Measurements from ENCODE around the gene DCC. TPM values are rescaled to one million over a fixed set of nuclear protein-coding genes. Genes with fewer than 3 reads are reported as not detected.

Gene DCC, protein sequence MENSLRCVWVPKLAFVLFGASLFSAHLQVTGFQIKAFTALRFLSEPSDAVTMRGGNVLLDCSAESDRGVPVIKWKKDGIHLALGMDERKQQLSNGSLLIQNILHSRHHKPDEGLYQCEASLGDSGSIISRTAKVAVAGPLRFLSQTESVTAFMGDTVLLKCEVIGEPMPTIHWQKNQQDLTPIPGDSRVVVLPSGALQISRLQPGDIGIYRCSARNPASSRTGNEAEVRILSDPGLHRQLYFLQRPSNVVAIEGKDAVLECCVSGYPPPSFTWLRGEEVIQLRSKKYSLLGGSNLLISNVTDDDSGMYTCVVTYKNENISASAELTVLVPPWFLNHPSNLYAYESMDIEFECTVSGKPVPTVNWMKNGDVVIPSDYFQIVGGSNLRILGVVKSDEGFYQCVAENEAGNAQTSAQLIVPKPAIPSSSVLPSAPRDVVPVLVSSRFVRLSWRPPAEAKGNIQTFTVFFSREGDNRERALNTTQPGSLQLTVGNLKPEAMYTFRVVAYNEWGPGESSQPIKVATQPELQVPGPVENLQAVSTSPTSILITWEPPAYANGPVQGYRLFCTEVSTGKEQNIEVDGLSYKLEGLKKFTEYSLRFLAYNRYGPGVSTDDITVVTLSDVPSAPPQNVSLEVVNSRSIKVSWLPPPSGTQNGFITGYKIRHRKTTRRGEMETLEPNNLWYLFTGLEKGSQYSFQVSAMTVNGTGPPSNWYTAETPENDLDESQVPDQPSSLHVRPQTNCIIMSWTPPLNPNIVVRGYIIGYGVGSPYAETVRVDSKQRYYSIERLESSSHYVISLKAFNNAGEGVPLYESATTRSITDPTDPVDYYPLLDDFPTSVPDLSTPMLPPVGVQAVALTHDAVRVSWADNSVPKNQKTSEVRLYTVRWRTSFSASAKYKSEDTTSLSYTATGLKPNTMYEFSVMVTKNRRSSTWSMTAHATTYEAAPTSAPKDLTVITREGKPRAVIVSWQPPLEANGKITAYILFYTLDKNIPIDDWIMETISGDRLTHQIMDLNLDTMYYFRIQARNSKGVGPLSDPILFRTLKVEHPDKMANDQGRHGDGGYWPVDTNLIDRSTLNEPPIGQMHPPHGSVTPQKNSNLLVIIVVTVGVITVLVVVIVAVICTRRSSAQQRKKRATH (N-terminal part only)
- total RNA-seq (not detected), total RNA-seq (0 to 0.24 (median 0) reads per million in 172 experiments)
- not detected for polyA plus RNA-seq (2013, experiment 1 of 2)
- under 0.01 TPM for polyA plus RNA-seq (2013, experiment 2 of 2)

DNA sequence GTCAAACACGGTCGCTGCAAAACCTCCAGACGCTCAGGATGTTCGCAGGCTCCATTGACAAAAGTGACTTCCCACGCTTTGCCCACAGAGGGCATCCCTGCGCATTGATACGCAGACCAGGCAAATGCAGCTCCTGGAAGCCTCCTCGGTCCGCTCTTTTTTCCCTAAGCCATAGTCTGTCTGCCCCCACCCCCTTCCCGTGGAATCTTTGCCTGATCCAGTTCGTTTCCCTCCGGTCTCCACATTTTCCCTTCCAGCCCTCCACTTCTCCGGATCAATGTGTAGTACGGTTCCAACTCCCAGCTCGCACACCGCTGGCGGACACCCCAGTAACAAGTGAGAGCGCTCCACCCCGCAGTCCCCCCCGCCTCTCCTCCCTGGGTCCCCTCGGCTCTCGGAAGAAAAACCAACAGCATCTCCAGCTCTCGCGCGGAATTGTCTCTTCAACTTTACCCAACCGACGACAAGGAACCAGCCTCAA is at the start of gene DCC:
Gene DCC, plus strand, starts transcription at position 307 of the 481 bp plus-strand sequence. CDS start 591 bp downstream, outside the sequence.
- H3K4me3 Mint-ChIP-seq = no peak within 1 kb of the TSS
- H3K4me1 Mint-ChIP-seq (ENCODE audit: low read depth) = no peaks in the 10 kb centered on the region
- H3K36me3 Mint-ChIP-seq (ENCODE audit: low read depth) = no peaks in the 10 kb centered on the region
- H3K9me3 ChIP-seq (ENCODE audit: control insufficient read depth in 1 of 2, insufficient read depth in 1 of 2, low read length in 2 of 2) = peaks cover 0 to 24% of the 10 kb centered on the region in 2 experiments
- H3K27ac Mint-ChIP-seq = no peak within 1 kb of the TSS
- CTCF ChIA-PET = no interaction called here
- H3K36me3 ChIP-seq (ENCODE audit: insufficient read depth, low read length) = no peaks in the 10 kb centered on the region
- no peak for ATAC-seq (ENCODE audit: poor library complexity)
- peaks cover 49% of the 10 kb centered on the region for H3K27me3 Mint-ChIP-seq
- H3K27ac ChIP-seq (ENCODE audit: low read depth in 1 of 2, low read length in 2 of 2) = no peak within 1 kb of the TSS
- POLR2A ChIA-PET = no interaction called here
- intact Hi-C loops (cut with DNase I, micrococcal nuclease) = no loop called here
- DNase-seq = no peak
- H3K27me3 ChIP-seq (ENCODE audit: control insufficient read depth in 1 of 2, insufficient read depth in 2 of 2, low read length in 2 of 2) = peaks cover 29 to 32% of the 10 kb centered on the region in 2 experiments
- peaks cover 3% of the 10 kb centered on the region for H3K9me3 Mint-ChIP-seq
- H3K4me1 ChIP-seq (ENCODE audit: insufficient read depth, low read length) = no peaks in the 10 kb centered on the region
- TF ChIP-seq, protein P1, sequence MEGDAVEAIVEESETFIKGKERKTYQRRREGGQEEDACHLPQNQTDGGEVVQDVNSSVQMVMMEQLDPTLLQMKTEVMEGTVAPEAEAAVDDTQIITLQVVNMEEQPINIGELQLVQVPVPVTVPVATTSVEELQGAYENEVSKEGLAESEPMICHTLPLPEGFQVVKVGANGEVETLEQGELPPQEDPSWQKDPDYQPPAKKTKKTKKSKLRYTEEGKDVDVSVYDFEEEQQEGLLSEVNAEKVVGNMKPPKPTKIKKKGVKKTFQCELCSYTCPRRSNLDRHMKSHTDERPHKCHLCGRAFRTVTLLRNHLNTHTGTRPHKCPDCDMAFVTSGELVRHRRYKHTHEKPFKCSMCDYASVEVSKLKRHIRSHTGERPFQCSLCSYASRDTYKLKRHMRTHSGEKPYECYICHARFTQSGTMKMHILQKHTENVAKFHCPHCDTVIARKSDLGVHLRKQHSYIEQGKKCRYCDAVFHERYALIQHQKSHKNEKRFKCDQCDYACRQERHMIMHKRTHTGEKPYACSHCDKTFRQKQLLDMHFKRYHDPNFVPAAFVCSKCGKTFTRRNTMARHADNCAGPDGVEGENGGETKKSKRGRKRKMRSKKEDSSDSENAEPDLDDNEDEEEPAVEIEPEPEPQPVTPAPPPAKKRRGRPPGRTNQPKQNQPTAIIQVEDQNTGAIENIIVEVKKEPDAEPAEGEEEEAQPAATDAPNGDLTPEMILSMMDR (IDR thresholded peaks at IDR 0.05) = no peak
- H3K4me3 ChIP-seq (ENCODE audit: low read length) = no peak within 1 kb of the TSS

DNA sequence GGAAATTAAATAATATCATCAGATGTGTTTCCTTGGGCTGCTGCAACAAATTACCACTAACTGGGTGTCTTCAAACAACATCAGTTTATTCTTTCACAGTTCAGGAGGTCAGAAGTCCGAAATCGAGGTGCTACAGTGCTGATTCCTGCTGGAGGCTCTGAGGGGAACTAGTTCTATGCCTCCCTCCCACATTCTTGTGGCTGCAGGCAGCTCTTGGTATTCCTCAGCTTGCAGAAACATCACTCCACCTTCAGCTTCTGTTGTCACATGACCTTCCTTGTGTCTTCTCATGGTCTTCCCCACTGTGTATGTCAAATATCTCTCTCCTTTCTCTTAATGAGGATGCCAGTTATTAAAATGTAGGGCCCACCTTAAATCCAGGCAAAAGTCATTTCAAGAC is 29.3 kb upstream of the DCC start:
- ATAC-seq (ENCODE audit: poor library complexity) (no peak), DNase-seq (no peak)
- Histone ChIP-seq H3K4me3 (ENCODE audit: low read length) (no peak overlapping the region), H3K36me3 (ENCODE audit: insufficient read depth, low read length) (no peaks in the 10 kb centered on the region), H3K4me1 (ENCODE audit: insufficient read depth, low read length) (no peaks in the 10 kb centered on the region), H3K9me3 (ENCODE audit: control insufficient read depth in 1 of 2, insufficient read depth in 1 of 2, low read length in 2 of 2) (no peaks in the 10 kb centered on the region), H3K27ac (ENCODE audit: low read depth in 1 of 2, low read length in 2 of 2) (no peak overlapping the region), H3K27me3 (ENCODE audit: control insufficient read depth in 1 of 2, insufficient read depth in 2 of 2, low read length in 2 of 2) (no peaks in the 10 kb centered on the region)
- H3K27ac Mint-ChIP-seq = no peak overlapping the region
- POLR2A ChIA-PET = no interaction called here
- no peaks in the 10 kb centered on the region for H3K4me1 Mint-ChIP-seq (ENCODE audit: low read depth)
- intact Hi-C loops (cut with DNase I, micrococcal nuclease) = no loop called here
- CTCF ChIA-PET = no interaction called here
- no peaks in the 10 kb centered on the region for H3K27me3 Mint-ChIP-seq
- peaks cover 6% of the 10 kb centered on the region for H3K9me3 Mint-ChIP-seq
- TF ChIP-seq, protein P1 (IDR thresholded peaks at IDR 0.05) = no peak
- H3K36me3 Mint-ChIP-seq (ENCODE audit: low read depth) = no peaks in the 10 kb centered on the region
- no peak overlapping the region for H3K4me3 Mint-ChIP-seq

DNA sequence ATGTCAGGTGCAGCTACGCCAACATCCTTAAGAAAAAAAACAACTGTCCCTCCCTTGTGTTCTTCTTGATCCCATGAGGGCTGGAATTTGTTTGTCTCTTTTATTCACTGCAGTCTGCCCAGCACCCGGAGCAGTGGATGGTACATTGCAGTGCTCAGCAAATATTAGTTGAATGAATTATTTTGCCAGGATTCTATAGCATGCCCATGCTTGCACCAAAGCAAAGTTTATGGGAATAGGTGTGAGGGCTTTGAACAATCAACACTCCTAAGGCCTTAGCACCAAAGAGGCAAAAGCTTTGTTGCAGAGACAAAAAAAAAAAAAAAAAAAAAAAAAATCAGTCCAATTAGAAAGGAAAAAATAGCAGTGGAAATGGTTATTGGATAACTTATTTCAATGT is 28.7 kb upstream of the DCC start:
- TF ChIP-seq, protein P1 (IDR thresholded peaks at IDR 0.05) = no peak
- Mint-ChIP-seq H3K36me3 (ENCODE audit: low read depth) (no peaks in the 10 kb centered on the region), H3K27me3 (no peaks in the 10 kb centered on the region), H3K9me3 (peaks cover 6% of the 10 kb centered on the region), H3K4me3 (no peak overlapping the region), H3K27ac (no peak overlapping the region), H3K4me1 (ENCODE audit: low read depth) (no peaks in the 10 kb centered on the region)
- POLR2A ChIA-PET = no interaction called here
- CTCF ChIA-PET = no interaction called here
- DNase-seq (no peak), ATAC-seq (ENCODE audit: poor library complexity) (no peak)
- no peaks in the 10 kb centered on the region for H3K9me3 ChIP-seq (ENCODE audit: control insufficient read depth in 1 of 2, insufficient read depth in 1 of 2, low read length in 2 of 2)
- no peak overlapping the region for H3K27ac ChIP-seq (ENCODE audit: low read depth in 1 of 2, low read length in 2 of 2)
- no peaks in the 10 kb centered on the region for H3K4me1 ChIP-seq (ENCODE audit: insufficient read depth, low read length)
- no peak overlapping the region for H3K4me3 ChIP-seq (ENCODE audit: low read length)
- intact Hi-C loops (cut with DNase I, micrococcal nuclease) = no loop called here
- H3K36me3 ChIP-seq (ENCODE audit: insufficient read depth, low read length) = no peaks in the 10 kb centered on the region
- no peaks in the 10 kb centered on the region for H3K27me3 ChIP-seq (ENCODE audit: control insufficient read depth in 1 of 2, insufficient read depth in 2 of 2, low read length in 2 of 2)
